Lower leg skin (tissue), 4 donors: Measurements from ENCODE around the gene XAB2. TPM values are rescaled to one million over a fixed set of nuclear protein-coding genes. Genes with fewer than 3 reads are reported as not detected.
A peak's percentile ranks its signal among the peaks of the same experiment; 100 is the strongest.

Source experiments
- DNase-seq, 2 donors: peaks; one replicate each; pipeline ENCODE4 v3.0.0-alpha.2; 2019; ENCODE audit warnings: low spot score in 2 of 2
- H3K4me3 ChIP-seq: fragments of 200-600 bp; sonication (generic); 2 replicates; pipeline ENCODE4 v1.5.1; 2017; ENCODE audit warnings: mild to moderate bottlenecking, low read depth; ENCODE audit not compliant: poor library complexity, severe bottlenecking
- POLR2A ChIP-seq, 2 donors: fragments of 450-650 bp; IDR thresholded peaks; one replicate each; pipeline ENCODE4 v1.6.1; 2016 to 2017; ENCODE audit warnings: antibody characterized with exemption in 2 of 2, mild to moderate bottlenecking in 1 of 2, moderate library complexity in 1 of 2
- WGBS, 2 donors: methylation state at CpG; one replicate each; pipeline ENCODE4 v1.1.5; 2018; 5-methylcytosine and 5-hydroxymethylcytosine counted together
- intact Hi-C: fragments of 100-400 bp; cut with DNase I; formaldehyde crosslinking; loops from one replicate; pipeline ENCODE4 v1.15.0; 2023; ENCODE audit warnings: low total_unique reads
- total RNA-seq, 4 donors: library from RNA; depleted of rRNA; stranded (reverse); fragments of >200 nt; gene quantifications; one replicate each; pipeline ENCODE4 v1.1.0, GENCODE V29; 2016
- TF ChIP-seq, protein P1 (sequence below), 3 donors: fragments of 450-650 bp; IDR thresholded peaks; one replicate each; pipeline ENCODE4 v1.5.1; 2016; ENCODE audit warnings: antibody characterized with exemption in 3 of 3, mild to moderate bottlenecking in 3 of 3, moderate library complexity in 2 of 3

Gene XAB2
- total RNA-seq, 4 donors from 2014 or later, result 55.9 to 99.1 (median 67.7) TPM

DNA sequence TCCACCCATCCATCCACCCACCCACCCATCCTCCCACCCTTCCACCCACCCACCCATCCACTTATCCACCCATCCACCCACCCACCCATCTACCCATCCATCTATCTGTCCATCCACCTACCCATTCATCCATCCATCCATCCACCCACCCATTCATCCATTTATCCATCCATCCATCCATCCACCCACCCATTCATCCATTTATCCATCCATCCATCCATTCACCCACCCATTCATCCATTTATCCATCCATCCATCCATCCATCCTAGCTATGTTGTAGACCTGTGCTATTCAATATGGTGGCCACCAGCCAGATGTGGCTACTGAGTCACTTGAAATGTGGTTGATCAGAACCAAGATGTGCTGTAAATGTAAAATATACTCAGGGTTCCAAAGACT, 28.6 kb downstream of the XAB2 start:
- TF ChIP-seq POLR2A (IDR thresholded peaks at IDR 0.05), result no peak
- TF ChIP-seq, protein P1, sequence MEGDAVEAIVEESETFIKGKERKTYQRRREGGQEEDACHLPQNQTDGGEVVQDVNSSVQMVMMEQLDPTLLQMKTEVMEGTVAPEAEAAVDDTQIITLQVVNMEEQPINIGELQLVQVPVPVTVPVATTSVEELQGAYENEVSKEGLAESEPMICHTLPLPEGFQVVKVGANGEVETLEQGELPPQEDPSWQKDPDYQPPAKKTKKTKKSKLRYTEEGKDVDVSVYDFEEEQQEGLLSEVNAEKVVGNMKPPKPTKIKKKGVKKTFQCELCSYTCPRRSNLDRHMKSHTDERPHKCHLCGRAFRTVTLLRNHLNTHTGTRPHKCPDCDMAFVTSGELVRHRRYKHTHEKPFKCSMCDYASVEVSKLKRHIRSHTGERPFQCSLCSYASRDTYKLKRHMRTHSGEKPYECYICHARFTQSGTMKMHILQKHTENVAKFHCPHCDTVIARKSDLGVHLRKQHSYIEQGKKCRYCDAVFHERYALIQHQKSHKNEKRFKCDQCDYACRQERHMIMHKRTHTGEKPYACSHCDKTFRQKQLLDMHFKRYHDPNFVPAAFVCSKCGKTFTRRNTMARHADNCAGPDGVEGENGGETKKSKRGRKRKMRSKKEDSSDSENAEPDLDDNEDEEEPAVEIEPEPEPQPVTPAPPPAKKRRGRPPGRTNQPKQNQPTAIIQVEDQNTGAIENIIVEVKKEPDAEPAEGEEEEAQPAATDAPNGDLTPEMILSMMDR (IDR thresholded peaks at IDR 0.05), result no peak
- no peak overlapping the region for H3K4me3 ChIP-seq
- intact Hi-C loops, result no loop called here
- DNase-seq, result no peak

DNA sequence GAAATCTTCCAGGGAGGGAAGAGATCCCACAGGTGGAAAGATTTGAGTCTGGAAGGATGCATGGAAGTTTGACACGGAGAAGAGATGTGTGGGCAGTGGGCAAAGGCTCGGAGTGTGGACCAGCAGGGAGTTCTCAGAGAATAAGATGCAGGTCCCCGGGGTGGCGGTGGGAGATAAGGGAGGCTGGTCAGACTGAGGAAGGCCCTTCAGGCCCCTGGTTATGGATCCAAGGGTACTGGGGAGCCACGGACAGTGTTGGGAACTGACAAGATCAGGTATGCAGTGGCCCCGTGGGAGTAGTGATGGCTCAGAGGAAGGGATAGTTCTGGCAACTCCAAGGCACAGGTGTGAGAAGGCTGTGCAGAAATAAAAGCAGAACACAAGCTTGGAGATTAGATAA, 31.2 kb downstream of the XAB2 start:
- WGBS, 2 donors, result 68 to 78% methylated on average over 6 of the region's 6 CpGs

DNA sequence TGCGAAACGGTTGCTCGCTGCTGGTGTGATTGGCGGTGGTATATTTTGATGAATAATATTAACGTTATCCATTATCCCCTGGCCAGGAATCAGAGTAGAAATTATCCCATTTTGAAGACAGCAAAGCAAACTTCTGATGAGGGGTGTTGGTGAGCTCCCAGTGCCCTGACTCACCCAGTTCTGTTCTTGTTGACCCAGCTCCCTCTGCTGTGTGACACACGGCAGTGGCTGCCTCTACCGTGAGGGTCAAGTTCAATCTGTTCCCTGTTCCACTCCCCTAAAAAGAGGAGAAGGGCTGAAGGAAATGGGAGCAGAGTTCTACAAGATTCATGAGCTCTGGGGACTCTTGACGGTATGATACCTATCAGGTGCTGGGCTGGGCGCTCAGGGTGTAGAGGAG, 31.7 kb downstream of the XAB2 start:
- WGBS, 2 donors, result 61 to 64% methylated on average over 9 of the region's 9 CpGs
- no peak for TF ChIP-seq POLR2A (IDR thresholded peaks at IDR 0.05)
- TF ChIP-seq, protein P1 (IDR thresholded peaks at IDR 0.05), result no peak
- no peak overlapping the region for H3K4me3 ChIP-seq
- no peak for DNase-seq
- intact Hi-C loops, result no loop called here

More for the DNA sequence above, 31.2 kb downstream of the XAB2 start:
- TF ChIP-seq, protein P1 (IDR thresholded peaks at IDR 0.05), result no peak
- TF ChIP-seq POLR2A (IDR thresholded peaks at IDR 0.05), result no peak
- intact Hi-C loops, result no loop called here
- DNase-seq, result no peak
- no peak overlapping the region for H3K4me3 ChIP-seq

DNA sequence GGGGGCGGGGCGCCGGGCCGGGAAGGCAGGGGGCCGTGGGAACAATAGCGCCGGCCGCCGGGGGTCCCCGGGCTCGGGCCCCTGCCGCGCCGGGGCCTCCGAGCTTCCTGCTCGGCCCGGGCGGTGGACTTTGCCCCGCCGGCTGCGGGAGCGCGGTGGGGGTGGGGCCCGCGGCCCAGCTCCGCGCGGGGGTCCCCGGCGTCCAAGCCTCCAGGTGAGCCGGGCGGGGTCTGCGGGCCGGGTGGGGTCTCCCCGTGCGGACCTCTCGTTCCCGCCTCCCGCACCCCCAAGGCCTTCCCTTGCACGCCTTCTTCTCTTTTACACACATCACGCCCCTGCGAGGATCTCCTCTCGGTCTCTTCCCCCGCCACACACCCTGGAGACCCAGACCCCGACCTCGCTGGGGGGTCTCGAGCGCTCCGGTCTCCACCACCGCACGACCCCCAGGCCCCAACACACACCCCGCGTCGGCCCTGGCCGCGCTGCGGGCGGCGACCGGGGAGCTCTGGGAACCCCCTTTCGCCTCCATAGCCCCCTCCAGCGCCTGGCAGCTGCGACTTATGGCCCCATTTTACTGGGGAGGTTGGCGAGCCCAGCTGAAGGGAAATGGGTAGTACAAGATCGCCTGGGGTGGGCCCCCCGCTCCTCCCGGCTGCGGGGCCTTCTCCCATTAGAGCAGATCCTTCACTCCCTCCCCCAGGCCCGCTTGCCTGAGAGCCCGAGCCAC, 33.0 kb downstream of the XAB2 start:
- 3 to 5% methylated on average over 39 to 46 of the region's 70 CpGs for WGBS, 2 donors
- TF ChIP-seq, protein P1 (IDR thresholded peaks at IDR 0.05), result no peak
- no peak for TF ChIP-seq POLR2A (IDR thresholded peaks at IDR 0.05)
- intact Hi-C loops, result no loop called here
- H3K4me3 ChIP-seq, result peak overlapping the region; percentile 20
- no peak for DNase-seq

DNA sequence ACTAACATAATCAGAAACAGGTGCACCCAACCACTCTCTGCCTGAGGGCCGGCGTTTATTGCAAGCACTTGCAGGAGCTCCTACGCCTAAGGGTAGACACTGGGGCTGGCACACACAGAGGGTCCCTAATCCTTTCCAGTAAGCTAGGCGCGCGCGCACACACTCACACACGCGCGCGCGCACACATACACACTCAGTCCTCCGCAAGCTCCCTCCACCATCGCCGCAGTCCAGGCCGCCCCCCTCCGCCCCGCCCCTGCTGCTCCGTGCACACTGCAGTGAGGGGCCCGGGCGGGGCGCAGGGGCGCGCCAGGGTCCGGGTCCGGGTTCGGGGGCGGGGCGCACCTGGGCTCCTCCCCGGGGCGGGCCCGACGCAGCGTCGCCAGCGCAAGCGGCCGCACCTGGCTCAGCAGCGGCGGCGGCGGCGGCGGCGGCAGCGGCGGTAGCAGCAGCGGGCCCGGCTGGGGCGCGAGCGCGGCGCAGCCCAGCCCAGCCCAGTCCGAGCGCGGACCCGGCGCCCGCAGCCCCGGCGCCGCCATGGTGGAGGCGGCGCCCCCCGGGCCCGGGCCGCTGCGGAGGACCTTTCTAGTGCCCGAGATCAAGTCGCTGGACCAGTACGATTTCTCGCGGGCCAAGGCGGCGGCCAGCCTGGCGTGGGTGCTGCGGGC, 33.7 kb downstream of the XAB2 start, which contains the start of gene CAMSAP3:
Gene CAMSAP3 (plus strand): TSS at position 398 of the 668 bp plus-strand sequence. CDS start 140 bp downstream, at position 538.
- 1 to 2% methylated on average over 18 to 26 of the region's 78 CpGs for WGBS, 2 donors

More for the DNA sequence above, 33.7 kb downstream of the XAB2 start, which contains the start of gene CAMSAP3:
- peak within 1 kb of the TSS; percentile 20 for H3K4me3 ChIP-seq
- no peak for DNase-seq
- intact Hi-C loops, result no loop called here
- TF ChIP-seq, protein P1 (IDR thresholded peaks at IDR 0.05), result no peak
- no peak for TF ChIP-seq POLR2A (IDR thresholded peaks at IDR 0.05)
